ENCODE results near the gene RPL27. TPM values are rescaled to one million over a fixed set of nuclear protein-coding genes. Genes with fewer than 3 reads are reported as not detected.
A peak's percentile ranks its signal among the peaks of the same experiment; 100 is the strongest.

Gene RPL27
- total and polyA plus RNA-seq, 2 of the 13 experiments (the other 11 are each of a cell fraction or from before 2014, with no cell fraction given) = 1,585 to 5,840 TPM

DNA sequence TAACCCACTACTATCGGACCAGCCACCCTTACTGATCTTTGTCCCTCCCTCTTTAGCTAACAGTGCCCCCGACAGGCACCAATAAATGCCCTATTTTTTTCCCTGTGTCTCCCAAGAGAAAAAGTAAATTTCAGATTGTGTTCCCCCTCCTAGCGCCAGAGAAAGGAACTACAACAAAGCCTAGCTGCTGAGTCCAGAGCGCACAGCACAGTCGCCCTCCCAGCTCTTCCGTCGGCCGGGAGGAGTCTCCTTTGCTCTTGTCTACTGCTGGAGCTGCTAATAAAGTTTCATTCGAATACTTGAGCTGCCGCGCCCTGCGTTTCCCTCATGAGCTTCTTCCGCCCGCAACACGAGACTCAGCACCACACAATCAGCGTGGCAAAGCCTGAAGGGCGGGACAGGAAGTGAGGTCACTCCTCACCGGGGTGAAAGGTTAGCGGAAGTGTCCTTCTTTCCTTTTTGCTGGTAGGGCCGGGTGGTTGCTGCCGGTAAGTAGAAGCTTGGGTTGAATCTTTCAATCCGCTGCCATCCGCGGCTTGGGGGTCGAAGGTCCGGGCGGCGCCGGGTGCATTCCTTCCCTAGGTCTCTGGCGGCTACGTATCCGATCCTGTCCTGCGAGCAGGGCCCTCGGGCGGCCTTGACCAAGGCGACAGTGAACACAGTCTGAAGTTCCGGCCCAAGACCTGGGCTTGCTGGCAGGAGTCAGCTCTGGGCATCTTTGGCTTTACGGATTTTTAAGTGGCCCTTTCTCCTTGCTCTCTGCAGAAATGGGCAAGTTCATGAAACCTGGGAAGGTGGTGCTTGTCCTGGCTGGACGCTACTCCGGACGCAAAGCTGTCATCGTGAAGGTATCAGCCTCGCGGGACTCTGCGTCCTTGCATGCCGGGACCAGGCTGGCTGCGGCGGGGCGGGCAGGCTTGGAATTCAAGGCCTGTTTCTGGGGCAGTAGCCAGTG is at the start of gene RPL27 (continued):
- peak; percentile 68; the same call in 1 of the 2 replicates for TF ChIP-seq MEIS2 (CRISPR knock-in tag; IDR thresholded peaks at IDR 0.05)
- no peak for TF ChIP-seq HDAC6 (IDR thresholded peaks at IDR 0.05; ENCODE audit: low read depth, low read length)
- peak; percentile 87; the same call in 1 of the 2 replicates for TF ChIP-seq FLYWCH1 (CRISPR knock-in tag; IDR thresholded peaks at IDR 0.05)
- TF ChIP-seq, protein P1, sequence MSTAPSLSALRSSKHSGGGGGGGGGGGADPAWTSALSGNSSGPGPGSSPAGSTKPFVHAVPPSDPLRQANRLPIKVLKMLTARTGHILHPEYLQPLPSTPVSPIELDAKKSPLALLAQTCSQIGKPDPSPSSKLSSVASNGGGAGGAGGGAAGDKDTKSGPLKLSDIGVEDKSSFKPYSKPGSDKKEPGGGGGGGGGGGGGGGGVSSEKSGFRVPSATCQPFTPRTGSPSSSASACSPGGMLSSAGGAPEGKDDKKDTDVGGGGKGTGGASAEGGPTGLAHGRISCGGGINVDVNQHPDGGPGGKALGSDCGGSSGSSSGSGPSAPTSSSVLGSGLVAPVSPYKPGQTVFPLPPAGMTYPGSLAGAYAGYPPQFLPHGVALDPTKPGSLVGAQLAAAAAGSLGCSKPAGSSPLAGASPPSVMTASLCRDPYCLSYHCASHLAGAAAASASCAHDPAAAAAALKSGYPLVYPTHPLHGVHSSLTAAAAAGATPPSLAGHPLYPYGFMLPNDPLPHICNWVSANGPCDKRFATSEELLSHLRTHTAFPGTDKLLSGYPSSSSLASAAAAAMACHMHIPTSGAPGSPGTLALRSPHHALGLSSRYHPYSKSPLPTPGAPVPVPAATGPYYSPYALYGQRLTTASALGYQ (CRISPR knock-in tag; IDR thresholded peaks at IDR 0.05) = peak; percentile 98
- TF ChIP-seq SMARCC2 (IDR thresholded peaks at IDR 0.05) = no peak
- TF ChIP-seq, protein P2, sequence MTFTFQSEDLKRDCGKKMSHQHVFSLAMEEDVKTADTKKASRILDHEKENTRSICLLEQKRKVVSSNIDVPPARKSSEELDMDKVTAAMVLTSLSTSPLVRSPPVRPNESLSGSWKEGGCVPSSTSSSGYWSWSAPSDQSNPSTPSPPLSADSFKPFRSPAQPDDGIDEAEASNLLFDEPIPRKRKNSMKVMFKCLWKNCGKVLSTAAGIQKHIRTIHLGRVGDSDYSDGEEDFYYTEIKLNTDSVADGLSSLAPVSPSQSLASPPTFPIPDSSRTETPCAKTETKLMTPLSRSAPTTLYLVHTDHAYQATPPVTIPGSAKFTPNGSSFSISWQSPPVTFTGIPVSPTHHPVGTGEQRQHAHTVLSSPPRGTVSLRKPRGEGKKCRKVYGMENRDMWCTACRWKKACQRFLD (CRISPR knock-in tag; IDR thresholded peaks at IDR 0.05; ENCODE audit: borderline replicate concordance) = peak; percentile 49; the same call in 1 of the 2 replicates
- no peak for TF ChIP-seq TAF15 (IDR thresholded peaks at IDR 0.05; ENCODE audit: low read depth, low read length, poor library complexity, severe bottlenecking)
- peak; percentile 62 for TF ChIP-seq MED8 (CRISPR knock-in tag; IDR thresholded peaks at IDR 0.05; ENCODE audit: insufficient replicate concordance)
- peak; percentile 97 for TF ChIP-seq HDAC1 (CRISPR knock-in tag; IDR thresholded peaks at IDR 0.05)
- TF ChIP-seq MBD4 (IDR thresholded peaks at IDR 0.05; ENCODE audit: borderline replicate concordance, low read length) = no peak; the same call in 1 of the 2 replicates
- TF ChIP-seq, protein P3, sequence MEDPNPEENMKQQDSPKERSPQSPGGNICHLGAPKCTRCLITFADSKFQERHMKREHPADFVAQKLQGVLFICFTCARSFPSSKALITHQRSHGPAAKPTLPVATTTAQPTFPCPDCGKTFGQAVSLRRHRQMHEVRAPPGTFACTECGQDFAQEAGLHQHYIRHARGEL (CRISPR knock-in tag; IDR thresholded peaks at IDR 0.05) = no peak
- TF ChIP-seq, protein P4, sequence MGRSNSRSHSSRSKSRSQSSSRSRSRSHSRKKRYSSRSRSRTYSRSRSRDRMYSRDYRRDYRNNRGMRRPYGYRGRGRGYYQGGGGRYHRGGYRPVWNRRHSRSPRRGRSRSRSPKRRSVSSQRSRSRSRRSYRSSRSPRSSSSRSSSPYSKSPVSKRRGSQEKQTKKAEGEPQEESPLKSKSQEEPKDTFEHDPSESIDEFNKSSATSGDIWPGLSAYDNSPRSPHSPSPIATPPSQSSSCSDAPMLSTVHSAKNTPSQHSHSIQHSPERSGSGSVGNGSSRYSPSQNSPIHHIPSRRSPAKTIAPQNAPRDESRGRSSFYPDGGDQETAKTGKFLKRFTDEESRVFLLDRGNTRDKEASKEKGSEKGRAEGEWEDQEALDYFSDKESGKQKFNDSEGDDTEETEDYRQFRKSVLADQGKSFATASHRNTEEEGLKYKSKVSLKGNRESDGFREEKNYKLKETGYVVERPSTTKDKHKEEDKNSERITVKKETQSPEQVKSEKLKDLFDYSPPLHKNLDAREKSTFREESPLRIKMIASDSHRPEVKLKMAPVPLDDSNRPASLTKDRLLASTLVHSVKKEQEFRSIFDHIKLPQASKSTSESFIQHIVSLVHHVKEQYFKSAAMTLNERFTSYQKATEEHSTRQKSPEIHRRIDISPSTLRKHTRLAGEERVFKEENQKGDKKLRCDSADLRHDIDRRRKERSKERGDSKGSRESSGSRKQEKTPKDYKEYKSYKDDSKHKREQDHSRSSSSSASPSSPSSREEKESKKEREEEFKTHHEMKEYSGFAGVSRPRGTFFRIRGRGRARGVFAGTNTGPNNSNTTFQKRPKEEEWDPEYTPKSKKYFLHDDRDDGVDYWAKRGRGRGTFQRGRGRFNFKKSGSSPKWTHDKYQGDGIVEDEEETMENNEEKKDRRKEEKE (IDR thresholded peaks at IDR 0.05) = no peak
- peak; percentile 78; the same call in 1 of the 2 replicates for TF ChIP-seq ZNF570 (CRISPR knock-in tag; IDR thresholded peaks at IDR 0.05; ENCODE audit: borderline replicate concordance)
- TF ChIP-seq, protein P5, sequence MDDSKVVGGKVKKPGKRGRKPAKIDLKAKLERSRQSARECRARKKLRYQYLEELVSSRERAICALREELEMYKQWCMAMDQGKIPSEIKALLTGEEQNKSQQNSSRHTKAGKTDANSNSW (CRISPR knock-in tag; IDR thresholded peaks at IDR 0.05; ENCODE audit: borderline replicate concordance) = no peak
- TF ChIP-seq, protein P6, sequence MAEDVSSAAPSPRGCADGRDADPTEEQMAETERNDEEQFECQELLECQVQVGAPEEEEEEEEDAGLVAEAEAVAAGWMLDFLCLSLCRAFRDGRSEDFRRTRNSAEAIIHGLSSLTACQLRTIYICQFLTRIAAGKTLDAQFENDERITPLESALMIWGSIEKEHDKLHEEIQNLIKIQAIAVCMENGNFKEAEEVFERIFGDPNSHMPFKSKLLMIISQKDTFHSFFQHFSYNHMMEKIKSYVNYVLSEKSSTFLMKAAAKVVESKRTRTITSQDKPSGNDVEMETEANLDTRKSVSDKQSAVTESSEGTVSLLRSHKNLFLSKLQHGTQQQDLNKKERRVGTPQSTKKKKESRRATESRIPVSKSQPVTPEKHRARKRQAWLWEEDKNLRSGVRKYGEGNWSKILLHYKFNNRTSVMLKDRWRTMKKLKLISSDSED (CRISPR knock-in tag; IDR thresholded peaks at IDR 0.05) = no peak
- TF ChIP-seq, protein P7, sequence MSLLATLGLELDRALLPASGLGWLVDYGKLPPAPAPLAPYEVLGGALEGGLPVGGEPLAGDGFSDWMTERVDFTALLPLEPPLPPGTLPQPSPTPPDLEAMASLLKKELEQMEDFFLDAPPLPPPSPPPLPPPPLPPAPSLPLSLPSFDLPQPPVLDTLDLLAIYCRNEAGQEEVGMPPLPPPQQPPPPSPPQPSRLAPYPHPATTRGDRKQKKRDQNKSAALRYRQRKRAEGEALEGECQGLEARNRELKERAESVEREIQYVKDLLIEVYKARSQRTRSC (CRISPR knock-in tag; IDR thresholded peaks at IDR 0.05; ENCODE audit: low read depth) = 0 out of 2 replicates have a peak, but pooled peaks have one; percentile 80
- TF ChIP-seq ZNF672 (CRISPR knock-in tag; IDR thresholded peaks at IDR 0.05) = no peak
- TF ChIP-seq NCOR1 (IDR thresholded peaks at IDR 0.05; ENCODE audit: borderline replicate concordance, low read length) = peak; percentile 86; the same call in 1 of the 2 replicates
- TF ChIP-seq CCAR2 (optimal IDR thresholded peaks at IDR 0.05; ENCODE audit: low read depth, low read length) = peak; percentile 99

Measured in HepG2 (cell line).